Measurements from ENCODE around the gene PALLD.

GRCh38 chr4:168612450-168613135, 115.7 kb downstream of the PALLD start:
- TF ChIP-seq CTCF (IDR thresholded peaks at IDR 0.05; ENCODE audit: control extremely low read depth in 1 of 3, insufficient read depth in 1 of 3, low read depth in 1 of 3, low read length in 3 of 3) = no peak
- TF ChIP-seq EP300 (IDR thresholded peaks at IDR 0.05; ENCODE audit: borderline replicate concordance in 1 of 2, low read depth in 2 of 2, low read length in 2 of 2) = no peak
- no peak for TF ChIP-seq RXRA (IDR thresholded peaks at IDR 0.05; ENCODE audit: insufficient read depth, low read depth, low read length)
- TF ChIP-seq CHD2 (IDR thresholded peaks at IDR 0.05; ENCODE audit: low read length) = no peak
- no peak for TF ChIP-seq FOSL1 (IDR thresholded peaks at IDR 0.05; ENCODE audit: insufficient read depth, low read depth, low read length)
- TF ChIP-seq RFX5 (IDR thresholded peaks at IDR 0.05; ENCODE audit: borderline replicate concordance, low read depth, low read length) = no peak
- no peak for TF ChIP-seq HDAC2 (IDR thresholded peaks at IDR 0.05; ENCODE audit: borderline replicate concordance in 1 of 2, low read depth in 2 of 2, low read length in 2 of 2)
- no peak for TF ChIP-seq EGR1 (IDR thresholded peaks at IDR 0.05; ENCODE audit: borderline replicate concordance, low read depth, low read length)
- no peak for TF ChIP-seq EZH2 (IDR thresholded peaks at IDR 0.05; ENCODE audit: low read depth, low read length, severe bottlenecking)
- TF ChIP-seq SP1 (IDR thresholded peaks at IDR 0.05; ENCODE audit: low read depth, low read length) = no peak
- TF ChIP-seq CEBPB (IDR thresholded peaks at IDR 0.05; ENCODE audit: low read depth, low read length) = no peak
- no peak for TF ChIP-seq GABPA (IDR thresholded peaks at IDR 0.05; ENCODE audit: borderline replicate concordance, insufficient read depth, low read length)
- TF ChIP-seq POLR2AphosphoS5 (IDR thresholded peaks at IDR 0.05; ENCODE audit: low read depth, low read length) = no peak
- no peak for TF ChIP-seq TAF7 (optimal IDR thresholded peaks at IDR 0.05; ENCODE audit: borderline replicate concordance, low read depth, low read length)

Data from H1 (cell line).